ENCODE data around the gene MICU1.

- TF ChIP-seq EZH2 (IDR thresholded peaks at IDR 0.05) (no peak), REST (IDR thresholded peaks at IDR 0.05; ENCODE audit: low read depth) (no peak), POLR2A (IDR thresholded peaks at IDR 0.05; ENCODE audit: borderline replicate concordance, extremely low read depth, insufficient read depth, insufficient read length) (no peak), EZH2phosphoT487 (IDR thresholded peaks at IDR 0.05; ENCODE audit: borderline replicate concordance) (no peak), JUND (IDR thresholded peaks at IDR 0.05) (no peak), SIN3A (IDR thresholded peaks at IDR 0.05; ENCODE audit: low read depth) (no peak), MAX (IDR thresholded peaks at IDR 0.05) (peak; percentile 6; the same call in 1 of the 2 replicates), POLR2AphosphoS5 (IDR thresholded peaks at IDR 0.05; ENCODE audit: low read depth, low read length) (no peak; the same call in 1 of the 2 replicates), ATF3 (IDR thresholded peaks at IDR 0.05) (no peak), RAD21 (IDR thresholded peaks at IDR 0.05; ENCODE audit: low read depth) (no peak)
- TF ChIP-seq, protein P1, sequence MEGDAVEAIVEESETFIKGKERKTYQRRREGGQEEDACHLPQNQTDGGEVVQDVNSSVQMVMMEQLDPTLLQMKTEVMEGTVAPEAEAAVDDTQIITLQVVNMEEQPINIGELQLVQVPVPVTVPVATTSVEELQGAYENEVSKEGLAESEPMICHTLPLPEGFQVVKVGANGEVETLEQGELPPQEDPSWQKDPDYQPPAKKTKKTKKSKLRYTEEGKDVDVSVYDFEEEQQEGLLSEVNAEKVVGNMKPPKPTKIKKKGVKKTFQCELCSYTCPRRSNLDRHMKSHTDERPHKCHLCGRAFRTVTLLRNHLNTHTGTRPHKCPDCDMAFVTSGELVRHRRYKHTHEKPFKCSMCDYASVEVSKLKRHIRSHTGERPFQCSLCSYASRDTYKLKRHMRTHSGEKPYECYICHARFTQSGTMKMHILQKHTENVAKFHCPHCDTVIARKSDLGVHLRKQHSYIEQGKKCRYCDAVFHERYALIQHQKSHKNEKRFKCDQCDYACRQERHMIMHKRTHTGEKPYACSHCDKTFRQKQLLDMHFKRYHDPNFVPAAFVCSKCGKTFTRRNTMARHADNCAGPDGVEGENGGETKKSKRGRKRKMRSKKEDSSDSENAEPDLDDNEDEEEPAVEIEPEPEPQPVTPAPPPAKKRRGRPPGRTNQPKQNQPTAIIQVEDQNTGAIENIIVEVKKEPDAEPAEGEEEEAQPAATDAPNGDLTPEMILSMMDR (IDR thresholded peaks at IDR 0.05 in 2 of 3, conservative IDR thresholded peaks at IDR 0.05 in 1 of 3; ENCODE audit: borderline replicate concordance in 1 of 3, insufficient read depth in 1 of 3, low read depth in 2 of 3, low read length in 2 of 3): no peak
Measured at GRCh38 chr10:72353965-72354355, 271.9 kb downstream of the MICU1 start.

Data from HCT116 (cell line).